GM06990 (cell line): ENCODE data around the gene IER3.
"Not testable (repeated sequence)": the region's sequence is repeated elsewhere in the genome, so short reads cannot be mapped to it uniquely, and the experiment has no call there.

ENCODE experiments used
- DNase-seq: peaks from one replicate; pipeline ENCODE4 v3.0.0-alpha.2; 2011; ENCODE audit not compliant: insufficient read length; ENCODE audit errors: extremely low read depth
- H3K27me3 ChIP-seq: replicated peaks from 2 replicates; pipeline ENCODE4 v1.6.0; 2011; ENCODE audit warnings: low read length; ENCODE audit not compliant: control insufficient read depth, insufficient read depth
- H3K36me3 ChIP-seq: 2 replicates; pipeline ENCODE4 v1.5.1; 2011; ENCODE audit warnings: low read length; ENCODE audit not compliant: control insufficient read depth, insufficient read depth
- H3K4me3 ChIP-seq: replicated peaks from 2 replicates; pipeline ENCODE4 v1.5.1; 2011; ENCODE audit warnings: low read depth, mild to moderate bottlenecking, control low read depth, low read length
- TF ChIP-seq, protein P1 (sequence below): IDR thresholded peaks from 2 replicates; pipeline ENCODE4 v1.5.1; 2011; ENCODE audit warnings: low read length, control low read depth, mild to moderate bottlenecking, inconsistent platforms; ENCODE audit not compliant: insufficient read depth, poor library complexity, severe bottlenecking

The IER3 gene

GRCh38 chr6:30761791-30762429, 17.6 kb upstream of the IER3 start:
- no peaks in the 10 kb centered on the region for H3K27me3 ChIP-seq
- TF ChIP-seq, protein P1, sequence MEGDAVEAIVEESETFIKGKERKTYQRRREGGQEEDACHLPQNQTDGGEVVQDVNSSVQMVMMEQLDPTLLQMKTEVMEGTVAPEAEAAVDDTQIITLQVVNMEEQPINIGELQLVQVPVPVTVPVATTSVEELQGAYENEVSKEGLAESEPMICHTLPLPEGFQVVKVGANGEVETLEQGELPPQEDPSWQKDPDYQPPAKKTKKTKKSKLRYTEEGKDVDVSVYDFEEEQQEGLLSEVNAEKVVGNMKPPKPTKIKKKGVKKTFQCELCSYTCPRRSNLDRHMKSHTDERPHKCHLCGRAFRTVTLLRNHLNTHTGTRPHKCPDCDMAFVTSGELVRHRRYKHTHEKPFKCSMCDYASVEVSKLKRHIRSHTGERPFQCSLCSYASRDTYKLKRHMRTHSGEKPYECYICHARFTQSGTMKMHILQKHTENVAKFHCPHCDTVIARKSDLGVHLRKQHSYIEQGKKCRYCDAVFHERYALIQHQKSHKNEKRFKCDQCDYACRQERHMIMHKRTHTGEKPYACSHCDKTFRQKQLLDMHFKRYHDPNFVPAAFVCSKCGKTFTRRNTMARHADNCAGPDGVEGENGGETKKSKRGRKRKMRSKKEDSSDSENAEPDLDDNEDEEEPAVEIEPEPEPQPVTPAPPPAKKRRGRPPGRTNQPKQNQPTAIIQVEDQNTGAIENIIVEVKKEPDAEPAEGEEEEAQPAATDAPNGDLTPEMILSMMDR: no peak
- H3K36me3 ChIP-seq: no peaks in the 10 kb centered on the region
- no peak for DNase-seq
- H3K4me3 ChIP-seq: no peak overlapping the region

- Histone ChIP-seq H3K36me3 (no peaks in the 10 kb centered on the region), H3K4me3 (no peak overlapping the region), H3K27me3 (no peaks in the 10 kb centered on the region)
- TF ChIP-seq, protein P1: no peak
- DNase-seq: no peak
Observed at GRCh38 chr6:30760549-30760948, 16.2 kb upstream of the IER3 start.

DNA sequence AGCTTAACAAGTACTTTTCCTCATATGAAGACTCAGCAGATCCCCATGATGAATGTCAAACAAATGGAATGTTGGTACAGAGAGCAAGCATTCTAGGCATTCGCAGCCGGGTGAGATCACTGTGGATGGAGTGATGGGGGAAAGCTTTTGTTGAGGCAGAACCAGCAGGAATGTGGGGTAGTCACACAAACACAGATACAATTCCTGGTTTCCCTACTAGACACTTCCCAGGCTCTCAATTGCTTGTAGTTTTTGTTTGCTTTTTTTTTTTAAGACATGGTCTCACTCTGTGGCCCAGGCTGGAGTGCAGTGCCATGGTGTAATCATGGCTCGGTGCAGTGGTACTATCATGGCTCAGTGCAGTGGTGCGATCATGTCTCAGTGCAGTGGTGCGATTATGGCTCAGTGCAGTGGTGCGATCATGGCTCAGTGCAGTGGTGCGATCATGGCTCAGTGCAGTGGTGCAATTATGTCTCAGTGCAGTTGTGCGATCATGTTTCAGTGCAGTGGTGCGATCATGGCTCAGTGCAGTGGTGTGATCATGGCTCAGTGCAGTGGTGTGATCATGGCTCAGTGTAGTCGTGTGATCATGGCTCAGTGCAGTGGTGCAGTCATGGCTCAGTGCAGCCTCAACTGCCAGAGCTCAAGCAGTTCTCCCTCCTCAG, 15.4 kb upstream of the IER3 start:
- no peaks in the 10 kb centered on the region for H3K27me3 ChIP-seq
- no peak overlapping the region for H3K4me3 ChIP-seq
- no peaks in the 10 kb centered on the region for H3K36me3 ChIP-seq
- TF ChIP-seq, protein P1: no peak
- peak; percentile 41 for DNase-seq

GRCh38 chr6:30757261-30757904, 13.0 kb upstream of the IER3 start:
- Histone ChIP-seq H3K36me3 (no peaks in the 10 kb centered on the region), H3K4me3 (no peak overlapping the region), H3K27me3 (no peaks in the 10 kb centered on the region)
- TF ChIP-seq, protein P1: no peak
- no peak for DNase-seq

GRCh38 chr6:30756405-30757003, 12.2 kb upstream of the IER3 start:
- H3K36me3 ChIP-seq, H3K27me3 ChIP-seq, H3K4me3 ChIP-seq, DNase-seq: not testable (repeated sequence)

DNA sequence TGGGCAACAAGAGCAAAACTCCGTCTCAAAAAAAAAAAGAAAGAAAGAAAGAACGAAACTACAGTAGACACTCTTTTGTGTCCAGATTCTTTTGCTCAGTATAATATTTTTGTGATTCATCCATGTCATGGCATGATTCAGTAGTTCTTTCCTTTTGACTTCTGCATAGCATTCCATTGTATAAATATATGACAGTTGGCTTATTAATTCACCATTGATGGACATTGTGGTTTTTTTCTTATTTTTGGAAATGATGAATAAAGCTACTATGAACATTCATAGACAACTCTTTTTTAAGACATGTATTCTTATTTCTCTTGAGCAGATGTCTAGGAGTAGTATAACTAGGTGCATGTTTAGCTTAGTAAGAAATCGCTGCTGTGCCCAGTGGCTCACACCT, 10.3 kb upstream of the IER3 start:
- no peaks in the 10 kb centered on the region for H3K27me3 ChIP-seq
- no peak overlapping the region for H3K4me3 ChIP-seq
- no peaks in the 10 kb centered on the region for H3K36me3 ChIP-seq
- no peak for DNase-seq
- TF ChIP-seq, protein P1: no peak
